A549 (cell line): ENCODE results near the gene CCDC127. TPM values are rescaled to one million over a fixed set of nuclear protein-coding genes. Genes with fewer than 3 reads are reported as not detected.
"Not testable (repeated sequence)": the region's sequence is repeated elsewhere in the genome, so short reads cannot be mapped to it uniquely, and the experiment has no call there.

Experiments
- ATAC-seq, 2 experiments: fragments of 200-7000 bp in 1 of 2; fragments of >200 bp in 1 of 2; cut with Nextera tagmentation in 1 of 2; cut with Tn5 transposase in 1 of 2; 3 replicates each; pipeline versions ENCODE4 v1.8.0 to v1.9.1; 2018 to 2020; ENCODE audit warnings: mild to moderate bottlenecking in 1 of 2, moderate library complexity in 1 of 2
- CTCF ChIA-PET: fragments of 300-600 bp; sonication (Branson Sonifier 250); formaldehyde crosslinking; extraction: SDS; loops from one replicate; lab custom pipeline; 2021; ENCODE audit warnings: antibody characterized with exemption, inconsistent platforms; lab: Yijun Ruan, JAX
- POLR2A ChIA-PET: fragments of 350-600 bp; formaldehyde crosslinking; extraction: SDS; loops from one replicate; lab custom pipeline; 2021; ENCODE audit warnings: antibody characterized with exemption, inconsistent platforms; lab: Yijun Ruan, JAX
- DNase-seq, 2 experiments: peaks; one replicate each; pipeline versions ENCODE4 v3.0.0 to v3.0.0-alpha.2; 2011 to 2016; ENCODE audit warnings: low read depth in 1 of 2, low spot score in 1 of 2
- FAIRE-seq: peaks from 2 replicates; lab custom pipeline; 2011; peaks lifted over from hg19 to GRCh38; lab: Jason Lieb, UNC
- H3K27ac ChIP-seq, 2 experiments: fragments of >200 bp; sonication (Bioruptor Twin); formaldehyde crosslinking; 3 replicates each; pipeline ENCODE4 v1.5.1; 2016 to 2017
- H3K4me1 ChIP-seq: fragments of >200 bp; sonication (Bioruptor Twin); formaldehyde crosslinking; 3 replicates; pipeline ENCODE4 v1.6.1; 2016
- H3K4me2 ChIP-seq: fragments of >200 bp; sonication (Bioruptor Twin); formaldehyde crosslinking; 3 replicates; pipeline ENCODE4 v1.6.1; 2016
- H3K4me3 ChIP-seq: fragments of >200 bp; sonication (Bioruptor Twin); formaldehyde crosslinking; 3 replicates; pipeline ENCODE4 v1.5.1; 2016
- H3K9me3 ChIP-seq: fragments of >200 bp; sonication (Bioruptor Twin); formaldehyde crosslinking; 3 replicates; pipeline ENCODE4 v1.6.1; 2016
- BHLHE40 ChIP-seq: IDR thresholded peaks from 2 replicates; pipeline ENCODE4 v1.6.1; 2012; ENCODE audit warnings: low read depth, low read length, inconsistent platforms
- EHMT2 ChIP-seq: fragments of 200-600 bp; sonication (generic); IDR thresholded peaks from 2 replicates; pipeline ENCODE4 v1.6.1; 2016; ENCODE audit warnings: antibody characterized with exemption, low read depth, mild to moderate bottlenecking, moderate library complexity
- EP300 ChIP-seq, 2 experiments: fragments of >200 bp; sonication (Bioruptor Twin); formaldehyde crosslinking; IDR thresholded peaks; 2 replicates in 1 of 2; 3 replicates in 1 of 2; pipeline ENCODE4 v1.6.1; 2016 to 2017
- GATA3 ChIP-seq: IDR thresholded peaks from 2 replicates; pipeline ENCODE4 v1.6.1; 2012; ENCODE audit warnings: borderline replicate concordance
- JUN ChIP-seq, 2 experiments: fragments of >200 bp; sonication (Bioruptor Twin); formaldehyde crosslinking; IDR thresholded peaks; 2 replicates in 1 of 2; 3 replicates in 1 of 2; pipeline ENCODE4 v1.6.1; 2016 to 2017
- NFE2L2 ChIP-seq: fragments of 150-350 bp; conservative IDR thresholded peaks from 2 replicates; pipeline ENCODE4 v1.6.1; 2014; ENCODE audit warnings: low read length
- PHF8 ChIP-seq: fragments of 200-600 bp; sonication (generic); IDR thresholded peaks from 2 replicates; pipeline ENCODE4 v1.6.1; 2016; ENCODE audit warnings: low read depth, mild to moderate bottlenecking, antibody characterized with exemption, moderate library complexity, borderline replicate concordance
- POLR2A ChIP-seq: IDR thresholded peaks from 2 replicates; pipeline ENCODE4 v1.6.1; 2012; ENCODE audit warnings: mild to moderate bottlenecking, low read length
- POLR2AphosphoS2 ChIP-seq: conservative IDR thresholded peaks from 2 replicates; pipeline ENCODE4 v1.6.1; 2012; ENCODE audit warnings: low read length, improper control_type of control experiment, inconsistent platforms
- SMC3 ChIP-seq: fragments of >200 bp; sonication (Bioruptor Twin); formaldehyde crosslinking; IDR thresholded peaks from 3 replicates; pipeline ENCODE4 v1.6.1; 2018; ENCODE audit warnings: inconsistent platforms
- TFCP2L1 ChIP-seq: fragments of 250-450 bp; sonication (Bioruptor Pico); IDR thresholded peaks from 2 replicates; pipeline ENCODE4 v1.5.0; 2021; ENCODE audit warnings: mild to moderate bottlenecking
- ZSCAN20 ChIP-seq: fragments of 250-450 bp; sonication (Bioruptor Pico); IDR thresholded peaks from 2 replicates; pipeline ENCODE4 v1.8.0; 2022; ENCODE audit warnings: mild to moderate bottlenecking, moderate library complexity
- WGBS: methylation state at CpG from one replicate; pipeline ENCODE4 v1.1.6; 2017; ENCODE audit errors: missing lambda C conversion rate; 5-methylcytosine and 5-hydroxymethylcytosine counted together
- polyA minus RNA-seq: library from RNA; depleted of rRNA, polyadenylated mRNA; stranded (reverse); fragments of >200 nt; gene quantifications from 2 replicates; pipeline ENCODE4 v1.2.3, GENCODE V29; 2011; rRNA and poly(A)+ RNA removed
- polyA plus RNA-seq, 4 experiments: library from polyadenylated mRNA; depleted of rRNA in 3 of 4; stranded (reverse); fragments of >200 nt; fragmentation: RNase III in 1 of 4; extraction: RNeasy Plus Mini Kit Qiagen cat#74134 plus additional on column Dnase treatment in 1 of 4; gene quantifications; 2 replicates in 3 of 4; 3 replicates in 1 of 4; pipeline ENCODE4 v1.2.3, GENCODE V29; 2011 to 2017
- TF ChIP-seq, protein P1 (sequence below): fragments of >200 bp; sonication (Bioruptor Twin); formaldehyde crosslinking; IDR thresholded peaks from 3 replicates; pipeline ENCODE4 v1.6.1; 2016
- TF ChIP-seq, protein P2 (sequence below): fragments of >200 bp; sonication (Bioruptor Twin); formaldehyde crosslinking; IDR thresholded peaks from 3 replicates; pipeline ENCODE4 v1.5.1; 2016
- TF ChIP-seq, protein P3 (sequence below): IDR thresholded peaks from 2 replicates; pipeline ENCODE4 v1.6.1; 2012; ENCODE audit warnings: low read depth, borderline replicate concordance
- TF ChIP-seq, protein P4 (sequence below): IDR thresholded peaks from 2 replicates; pipeline ENCODE4 v1.6.1; 2012
- TF ChIP-seq, protein P5 (sequence below): fragments of 250-450 bp; sonication (Bioruptor Pico); IDR thresholded peaks from 2 replicates; pipeline ENCODE4 v1.5.0; 2020; ENCODE audit warnings: low read depth, mild to moderate bottlenecking, moderate library complexity

Gene CCDC127, protein sequence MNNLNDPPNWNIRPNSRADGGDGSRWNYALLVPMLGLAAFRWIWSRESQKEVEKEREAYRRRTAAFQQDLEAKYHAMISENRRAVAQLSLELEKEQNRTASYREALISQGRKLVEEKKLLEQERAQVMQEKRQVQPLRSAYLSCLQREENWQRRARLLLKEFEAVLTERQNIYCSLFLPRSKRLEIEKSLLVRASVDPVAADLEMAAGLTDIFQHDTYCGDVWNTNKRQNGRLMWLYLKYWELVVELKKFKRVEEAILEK
- 5.1 and 5.2 TPM in 2 replicates for polyA plus RNA-seq (2011; rRNA removed)
- 3.1 and 3.2 TPM in 2 replicates for polyA plus RNA-seq (2012; cell fraction: cytosol; rRNA removed)
- 2.8 and 3.6 TPM in 2 replicates for polyA plus RNA-seq (2012; cell fraction: nucleus; rRNA removed)
- 5.6 to 6.2 TPM (median 6.2 TPM) in 3 replicates for polyA plus RNA-seq (2017; fragmentation: RNase III; extraction: RNeasy Plus Mini Kit Qiagen cat#74134 plus additional on column Dnase treatment)
- polyA minus RNA-seq = 4.5 and 4.8 TPM in 2 replicates

DNA sequence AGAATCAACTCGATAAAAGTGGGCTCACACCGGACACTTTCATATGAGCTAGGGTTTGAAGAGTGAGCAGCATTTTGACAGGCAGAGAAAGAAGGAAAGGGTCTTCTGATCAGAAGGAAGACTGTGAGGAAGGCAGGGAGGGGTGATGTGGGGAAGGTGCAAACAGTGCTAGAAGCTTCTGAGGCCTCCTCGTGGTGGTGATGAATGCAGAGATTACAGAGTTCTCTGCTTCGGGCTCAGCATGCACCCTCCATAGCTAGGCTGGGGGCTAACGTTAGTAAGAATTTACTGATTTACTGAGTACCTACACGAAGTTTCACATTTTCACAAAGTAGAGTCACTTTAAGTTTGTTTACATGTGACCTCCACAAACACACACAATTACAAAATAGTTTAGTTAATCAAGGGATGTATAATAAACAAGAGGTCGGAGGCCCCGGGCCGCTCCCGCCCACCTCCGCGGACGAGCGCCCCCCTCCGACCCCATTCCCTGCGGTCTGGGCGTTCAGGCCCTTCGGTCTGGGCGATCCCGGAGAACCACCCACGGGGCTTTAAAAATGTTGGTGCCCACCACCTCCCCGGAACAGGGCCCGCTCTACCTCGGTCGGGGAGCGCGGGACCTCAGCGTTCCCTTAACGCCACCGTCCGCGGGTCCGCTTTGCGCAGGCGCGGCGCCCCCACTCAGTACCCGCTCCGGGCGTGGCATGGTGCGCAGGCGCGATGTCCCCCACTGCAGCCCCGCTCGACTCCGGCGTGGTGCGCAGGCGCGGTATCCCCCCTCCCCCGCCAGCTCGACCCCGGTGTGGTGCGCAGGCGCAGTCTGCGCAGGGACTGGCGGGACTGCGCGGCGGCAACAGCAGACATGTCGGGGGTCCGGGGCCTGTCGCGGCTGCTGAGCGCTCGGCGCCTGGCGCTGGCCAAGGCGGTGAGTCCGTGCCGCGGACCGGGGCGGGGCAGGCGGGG lies at the start of gene CCDC127, which contains the start of gene SDHA:
Gene CCDC127, minus strand, starts transcription at position 660 of the 963 bp plus-strand sequence. CDS start 1,304 bp downstream, outside the sequence.
Gene SDHA, plus strand, starts transcription at position 827 of the 963 bp plus-strand sequence. Its CDS starts 36 bp downstream, at position 863.
- peak; percentile 91 to 99 for DNase-seq
- H3K4me3 ChIP-seq = peak within 1 kb of the TSS; percentile 99
- FAIRE-seq, H3K9me3 ChIP-seq: not testable (repeated sequence)
- POLR2A ChIA-PET = interaction anchor here (1.3 to 2.4 kb wide), 2 partner anchors 29 to 53 kb away, joined by 6 to 11 read pairs; partner anchors contain the start of gene PDCD6
- peak in 1 of 2 experiments; percentile 70; a peak in 1 of 5 replicates for TF ChIP-seq JUN (IDR thresholded peaks at IDR 0.05)
- TF ChIP-seq, protein P1, sequence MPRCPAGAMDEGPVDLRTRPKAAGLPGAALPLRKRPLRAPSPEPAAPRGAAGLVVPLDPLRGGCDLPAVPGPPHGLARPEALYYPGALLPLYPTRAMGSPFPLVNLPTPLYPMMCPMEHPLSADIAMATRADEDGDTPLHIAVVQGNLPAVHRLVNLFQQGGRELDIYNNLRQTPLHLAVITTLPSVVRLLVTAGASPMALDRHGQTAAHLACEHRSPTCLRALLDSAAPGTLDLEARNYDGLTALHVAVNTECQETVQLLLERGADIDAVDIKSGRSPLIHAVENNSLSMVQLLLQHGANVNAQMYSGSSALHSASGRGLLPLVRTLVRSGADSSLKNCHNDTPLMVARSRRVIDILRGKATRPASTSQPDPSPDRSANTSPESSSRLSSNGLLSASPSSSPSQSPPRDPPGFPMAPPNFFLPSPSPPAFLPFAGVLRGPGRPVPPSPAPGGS = peak; percentile 60; the same call in 2 of the 3 replicates
- TF ChIP-seq, protein P2, sequence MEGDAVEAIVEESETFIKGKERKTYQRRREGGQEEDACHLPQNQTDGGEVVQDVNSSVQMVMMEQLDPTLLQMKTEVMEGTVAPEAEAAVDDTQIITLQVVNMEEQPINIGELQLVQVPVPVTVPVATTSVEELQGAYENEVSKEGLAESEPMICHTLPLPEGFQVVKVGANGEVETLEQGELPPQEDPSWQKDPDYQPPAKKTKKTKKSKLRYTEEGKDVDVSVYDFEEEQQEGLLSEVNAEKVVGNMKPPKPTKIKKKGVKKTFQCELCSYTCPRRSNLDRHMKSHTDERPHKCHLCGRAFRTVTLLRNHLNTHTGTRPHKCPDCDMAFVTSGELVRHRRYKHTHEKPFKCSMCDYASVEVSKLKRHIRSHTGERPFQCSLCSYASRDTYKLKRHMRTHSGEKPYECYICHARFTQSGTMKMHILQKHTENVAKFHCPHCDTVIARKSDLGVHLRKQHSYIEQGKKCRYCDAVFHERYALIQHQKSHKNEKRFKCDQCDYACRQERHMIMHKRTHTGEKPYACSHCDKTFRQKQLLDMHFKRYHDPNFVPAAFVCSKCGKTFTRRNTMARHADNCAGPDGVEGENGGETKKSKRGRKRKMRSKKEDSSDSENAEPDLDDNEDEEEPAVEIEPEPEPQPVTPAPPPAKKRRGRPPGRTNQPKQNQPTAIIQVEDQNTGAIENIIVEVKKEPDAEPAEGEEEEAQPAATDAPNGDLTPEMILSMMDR = peak; percentile 60
- TF ChIP-seq, protein P3, sequence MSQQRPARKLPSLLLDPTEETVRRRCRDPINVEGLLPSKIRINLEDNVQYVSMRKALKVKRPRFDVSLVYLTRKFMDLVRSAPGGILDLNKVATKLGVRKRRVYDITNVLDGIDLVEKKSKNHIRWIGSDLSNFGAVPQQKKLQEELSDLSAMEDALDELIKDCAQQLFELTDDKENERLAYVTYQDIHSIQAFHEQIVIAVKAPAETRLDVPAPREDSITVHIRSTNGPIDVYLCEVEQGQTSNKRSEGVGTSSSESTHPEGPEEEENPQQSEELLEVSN = peak; percentile 46; the same call in 1 of the 2 replicates
- 0 out of 2 replicates have a peak, but pooled peaks have one; percentile 56 for TF ChIP-seq TFCP2L1
- TF ChIP-seq PHF8 = peak; percentile 47; the same call in 1 of the 2 replicates
- peak; percentile 80 for TF ChIP-seq POLR2A
- CTCF ChIA-PET = interaction anchor here (0.7 to 1.8 kb wide), 7 partner anchors 10 to 222 kb away, joined by 3 to 11 read pairs (median 4); partner anchors contain the start of gene LRRC14B
- peak; percentile 88 to 94 for ATAC-seq
- 3% methylated on average over 14 of the region's 75 CpGs for WGBS
- H3K27ac ChIP-seq = peak within 1 kb of the TSS; percentile 85 to 97
- H3K4me2 ChIP-seq = peak within 1 kb of the TSS; percentile 90
- H3K4me1 ChIP-seq = peaks cover 20% of the 10 kb centered on the region

DNA sequence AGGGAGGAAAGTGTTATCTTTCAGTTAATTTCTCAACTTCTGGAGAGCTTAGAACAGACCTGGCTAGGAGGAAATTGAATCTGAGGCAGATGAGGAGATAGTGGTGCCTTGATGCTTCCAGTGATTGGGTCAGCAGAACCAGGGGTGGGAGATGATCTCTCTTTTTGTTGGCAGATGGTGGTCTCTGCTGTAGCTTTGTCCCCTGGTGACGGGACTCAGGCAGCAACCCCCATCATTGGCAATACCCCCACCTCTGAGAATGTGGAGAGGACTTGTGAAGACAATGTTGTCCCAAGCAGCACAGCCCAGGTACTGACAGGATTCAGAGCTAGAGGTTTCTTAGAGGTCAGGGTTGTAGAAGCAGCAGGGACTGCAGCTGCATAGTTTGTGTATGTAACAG lies 49.8 kb upstream of the CCDC127 start:
- no peak for DNase-seq
- no peak for TF ChIP-seq POLR2A
- TF ChIP-seq, all 56 proteins: peak for 0
- Histone ChIP-seq H3K9me3 (no peaks in the 10 kb centered on the region), H3K4me2 (no peak overlapping the region), H3K4me3 (no peak overlapping the region), H3K4me1 (peaks cover 20% of the 10 kb centered on the region), H3K27ac (no peak overlapping the region)
- ATAC-seq (no peak), FAIRE-seq (no peak)
- ChIA-PET POLR2A (no interaction called here), CTCF (interaction anchor here (0.5 kb wide), 1 partner anchor 11 kb away, joined by 3 read pairs; no protein-coding TSS in a partner anchor)
- WGBS = 71% methylated on average over 1 of the region's 1 CpG

DNA sequence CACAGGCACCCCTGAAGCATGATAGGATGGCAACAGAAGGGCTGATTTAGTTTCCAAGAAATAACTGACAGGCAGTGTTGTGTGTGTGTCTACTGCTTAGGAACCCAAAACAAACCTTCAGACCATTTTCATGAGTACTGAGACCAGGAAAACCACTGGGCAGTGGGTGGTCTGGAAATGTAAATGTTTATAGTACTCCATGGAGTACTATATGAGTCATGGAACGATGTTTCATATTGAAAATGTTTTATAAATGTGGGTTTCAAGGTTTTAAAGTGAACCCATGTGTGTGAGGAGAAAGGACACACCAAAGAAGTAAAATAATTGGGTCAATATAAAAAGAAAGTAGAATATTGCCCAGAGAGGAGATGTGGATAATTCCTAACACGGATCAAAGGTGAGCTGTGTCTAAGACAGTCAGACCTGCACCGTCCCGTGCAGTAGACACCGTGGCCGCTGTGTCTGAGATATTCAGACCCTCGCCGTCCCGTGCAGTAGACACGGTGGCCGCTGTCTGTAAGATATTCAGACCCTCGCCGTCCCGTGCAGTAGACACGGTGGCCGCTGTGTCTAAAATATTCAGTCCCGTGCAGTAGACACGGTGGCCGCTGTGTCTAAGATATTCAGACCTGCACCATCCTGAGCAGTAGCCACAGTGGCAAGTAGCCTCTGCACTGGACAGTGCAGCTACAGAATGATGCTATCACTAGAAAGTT lies 48.5 kb upstream of the CCDC127 start:
- H3K4me3 ChIP-seq, CTCF ChIA-PET, DNase-seq, H3K4me2 ChIP-seq, FAIRE-seq, H3K9me3 ChIP-seq, ATAC-seq, POLR2A ChIA-PET, H3K27ac ChIP-seq: not testable (repeated sequence)
- H3K4me1 ChIP-seq = peaks cover 20% of the 10 kb centered on the region
- 90% methylated on average over 19 of the region's 19 CpGs for WGBS

DNA sequence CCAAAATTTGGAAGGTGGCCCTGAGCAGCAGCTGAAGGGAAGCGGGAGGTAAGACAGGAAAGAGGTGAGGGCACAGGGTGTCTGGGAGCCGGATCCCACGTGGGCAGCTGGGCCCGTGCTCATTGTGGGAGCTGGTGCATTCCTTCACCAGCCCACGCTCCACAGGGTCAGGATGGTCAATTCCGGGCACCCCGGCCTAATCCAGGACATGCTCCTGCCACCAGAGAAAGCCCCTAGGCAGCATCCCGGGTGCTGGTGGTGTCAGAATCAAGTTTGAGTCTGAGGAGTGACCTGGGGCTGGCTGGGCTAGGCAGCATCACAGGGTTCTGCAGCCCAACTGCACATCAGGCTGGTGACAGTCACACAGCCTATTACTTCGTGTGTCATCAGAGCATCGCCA lies 46.4 kb upstream of the CCDC127 start:
- FAIRE-seq (no peak), DNase-seq (no peak), ATAC-seq (no peak)
- 92% methylated on average over 9 of the region's 10 CpGs for WGBS
- Histone ChIP-seq H3K4me1 (peaks cover 16% of the 10 kb centered on the region), H3K4me2 (no peak overlapping the region), H3K9me3 (no peaks in the 10 kb centered on the region), H3K4me3 (no peak overlapping the region), H3K27ac (peak overlapping the region; percentile 63 to 67; a peak in 4 of 6 replicates)
- CTCF ChIA-PET = no interaction called here
- POLR2A ChIA-PET = no interaction called here
- no peak for TF ChIP-seq NFE2L2
- TF ChIP-seq EP300 (IDR thresholded peaks at IDR 0.05) = no peak
- TF ChIP-seq EHMT2 = no peak
- no peak for TF ChIP-seq ZSCAN20 (CRISPR knock-in tag)
- no peak for TF ChIP-seq BHLHE40
- TF ChIP-seq, protein P4, sequence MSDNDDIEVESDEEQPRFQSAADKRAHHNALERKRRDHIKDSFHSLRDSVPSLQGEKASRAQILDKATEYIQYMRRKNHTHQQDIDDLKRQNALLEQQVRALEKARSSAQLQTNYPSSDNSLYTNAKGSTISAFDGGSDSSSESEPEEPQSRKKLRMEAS = no peak
- no peak for TF ChIP-seq SMC3
- TF ChIP-seq JUN (IDR thresholded peaks at IDR 0.05) = no peak
- TF ChIP-seq POLR2AphosphoS2 = no peak
- no peak for TF ChIP-seq GATA3
- TF ChIP-seq, protein P3 = no peak
- TF ChIP-seq, protein P5, sequence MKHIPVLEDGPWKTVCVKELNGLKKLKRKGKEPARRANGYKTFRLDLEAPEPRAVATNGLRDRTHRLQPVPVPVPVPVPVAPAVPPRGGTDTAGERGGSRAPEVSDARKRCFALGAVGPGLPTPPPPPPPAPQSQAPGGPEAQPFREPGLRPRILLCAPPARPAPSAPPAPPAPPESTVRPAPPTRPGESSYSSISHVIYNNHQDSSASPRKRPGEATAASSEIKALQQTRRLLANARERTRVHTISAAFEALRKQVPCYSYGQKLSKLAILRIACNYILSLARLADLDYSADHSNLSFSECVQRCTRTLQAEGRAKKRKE = no peak
